ENCODE measurements around the gene PRR14.

- TF ChIP-seq CSRNP3 (CRISPR knock-in tag; IDR thresholded peaks at IDR 0.05), result no peak
- TF ChIP-seq ZNF70 (CRISPR knock-in tag; IDR thresholded peaks at IDR 0.05), result no peak
- TF ChIP-seq RARB (CRISPR knock-in tag; IDR thresholded peaks at IDR 0.05), result no peak
- TF ChIP-seq BACH2 (CRISPR knock-in tag; IDR thresholded peaks at IDR 0.05; ENCODE audit: borderline replicate concordance), result no peak
- TF ChIP-seq ARNTL (CRISPR knock-in tag; IDR thresholded peaks at IDR 0.05; ENCODE audit: borderline replicate concordance, low read depth), result no peak
- no peak for TF ChIP-seq OSR1 (CRISPR knock-in tag; IDR thresholded peaks at IDR 0.05)
- TF ChIP-seq TSHZ2 (CRISPR knock-in tag; IDR thresholded peaks at IDR 0.05), result no peak
- TF ChIP-seq ZNF565 (CRISPR knock-in tag; conservative IDR thresholded peaks at IDR 0.05; ENCODE audit: low read depth), result no peak
- TF ChIP-seq PATZ1 (CRISPR knock-in tag; IDR thresholded peaks at IDR 0.05; ENCODE audit: borderline replicate concordance), result no peak
- TF ChIP-seq TCF4 (CRISPR knock-in tag; IDR thresholded peaks at IDR 0.05; ENCODE audit: borderline replicate concordance), result no peak
- no peak for TF ChIP-seq ZNF8 (CRISPR knock-in tag; IDR thresholded peaks at IDR 0.05)
- no peak for TF ChIP-seq GLIS3 (CRISPR knock-in tag; IDR thresholded peaks at IDR 0.05)
- no peak for TF ChIP-seq CREB5 (CRISPR knock-in tag; IDR thresholded peaks at IDR 0.05; ENCODE audit: low read depth)
Measured at GRCh38 chr16:30622455-30623032, 28.2 kb upstream of the PRR14 start.

Data from SK-N-SH treated with all-trans-retinoic acid at 6 μM for 48 hours (cell line).